Right lobe of liver (tissue), 4 donors: ENCODE data around the gene PEAK1.

Source experiments
- CTCF ChIP-seq, 4 donors: fragments of 200-600 bp in 3 of 4; fragments of 450-650 bp in 1 of 4; IDR thresholded peaks; one replicate each; pipeline versions ENCODE4 v1.5.1 to v1.8.0; 2016 to 2022; ENCODE audit warnings: antibody characterized with exemption in 4 of 4, mild to moderate bottlenecking in 2 of 4
- POLR2A ChIP-seq: fragments of 450-650 bp; IDR thresholded peaks from one replicate; pipeline ENCODE4 v1.6.1; 2017; ENCODE audit warnings: antibody characterized with exemption, mild to moderate bottlenecking
- donor health status: DM: no; HTN: no; CAD: no.
- donor health status: DM: no; HTN: no; CAD: no.
- donor health status: DM: no; HTN: yes; CAD: no.

- no peak for TF ChIP-seq CTCF (IDR thresholded peaks at IDR 0.05)
- TF ChIP-seq POLR2A: no peak
Observed at GRCh38 chr15:77414789-77415442, 5.0 kb downstream of the PEAK1 start.
